GM19193 (cell line): Measurements from ENCODE around the gene SLC5A2.

Experiments
- POLR2A ChIP-seq: IDR thresholded peaks from 4 replicates; pipeline ENCODE4 v1.6.1; 2011; ENCODE audit not compliant: insufficient read depth, insufficient read length; ENCODE audit errors: extremely low read depth

SLC5A2 gene

DNA sequence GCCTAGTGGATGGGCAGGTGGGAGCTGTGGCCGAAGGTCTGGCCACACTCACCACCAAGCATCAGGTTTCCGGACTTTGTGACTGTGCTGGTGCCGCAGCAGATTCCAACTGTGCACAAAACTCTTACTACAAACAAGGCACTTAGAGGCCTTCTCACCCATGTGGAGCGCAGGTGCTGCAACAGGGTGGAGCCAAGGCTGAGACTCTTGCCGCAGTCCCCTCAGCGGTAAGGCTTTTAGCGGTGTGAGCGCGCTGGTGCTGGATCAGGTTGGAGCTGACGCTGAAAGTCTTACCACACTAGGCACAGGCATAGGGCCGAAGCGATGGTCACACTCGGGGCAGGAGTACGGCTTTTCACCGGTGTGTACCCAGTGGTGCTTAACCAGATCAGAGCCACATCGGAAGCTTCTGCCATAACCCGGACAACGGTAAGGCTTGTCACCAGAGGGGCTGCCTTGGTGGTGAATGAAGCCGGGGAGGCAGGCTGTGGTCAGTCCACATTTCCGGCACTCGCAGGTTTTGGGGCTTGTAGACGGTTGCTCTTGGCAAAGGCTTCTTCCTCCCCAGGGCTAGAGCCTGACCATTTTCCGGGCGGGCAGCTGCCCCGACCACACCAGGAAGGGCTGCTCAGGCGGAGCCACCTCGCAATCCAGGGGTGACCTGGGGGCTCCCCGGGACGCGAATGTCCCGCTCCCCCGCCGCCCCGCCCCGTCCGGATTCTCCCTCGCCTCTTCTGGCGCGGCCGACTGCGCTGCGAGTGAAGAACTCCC, 24.7 kb upstream of the SLC5A2 start:
- TF ChIP-seq POLR2A: no peak

- peak; percentile 92 for TF ChIP-seq POLR2A
Observed at GRCh38 chr16:31458844-31459686, 23.9 kb upstream of the SLC5A2 start, which contains the start of gene ARMC5. TSS of gene ARMC5 (plus strand) at chr16:31459501. CDS start at chr16:31459525, 24 bp downstream.

DNA sequence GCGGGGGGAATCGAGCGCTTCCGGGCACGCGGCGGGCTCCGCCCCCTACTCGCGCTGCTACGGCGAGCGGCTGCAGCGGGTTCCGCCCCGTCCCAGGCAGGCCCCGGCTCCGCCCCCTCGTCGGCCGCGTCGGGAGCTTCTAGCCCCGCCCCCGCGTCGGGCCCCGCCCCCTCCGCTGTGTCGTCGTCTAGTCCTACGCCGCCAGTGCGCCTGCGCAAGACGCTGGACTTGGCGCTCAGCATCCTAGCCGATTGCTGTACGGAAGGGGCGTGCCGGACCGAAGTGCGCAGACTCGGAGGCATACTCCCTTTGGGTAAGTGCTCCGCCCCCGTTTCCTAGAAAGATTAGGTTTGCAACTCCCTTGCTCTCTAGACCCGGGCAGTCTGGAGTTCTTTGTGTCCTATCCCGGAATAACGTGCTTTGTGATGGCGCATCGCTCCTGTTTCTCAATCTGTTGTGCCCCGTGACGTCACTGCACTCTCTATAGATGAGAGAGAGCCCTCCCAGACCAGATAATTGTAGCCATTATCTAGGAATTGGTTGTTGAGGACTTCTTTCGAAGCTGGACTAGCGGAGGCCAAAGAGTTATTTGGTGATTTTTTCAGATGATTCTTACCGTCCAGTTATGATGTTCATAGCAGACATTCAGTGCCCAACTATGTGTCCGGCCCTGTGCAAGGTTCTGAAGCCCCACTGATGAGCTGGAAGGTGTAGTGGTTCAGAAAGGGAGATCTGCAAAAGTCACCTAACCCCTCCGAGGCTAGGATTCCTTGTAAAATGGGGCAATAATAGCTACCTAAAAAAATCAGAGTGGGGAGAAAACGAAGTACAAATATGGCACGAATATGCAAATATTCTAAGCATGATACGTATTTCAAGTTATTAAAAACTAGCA, 23.0 kb upstream of the SLC5A2 start:
- no peak for TF ChIP-seq POLR2A

DNA sequence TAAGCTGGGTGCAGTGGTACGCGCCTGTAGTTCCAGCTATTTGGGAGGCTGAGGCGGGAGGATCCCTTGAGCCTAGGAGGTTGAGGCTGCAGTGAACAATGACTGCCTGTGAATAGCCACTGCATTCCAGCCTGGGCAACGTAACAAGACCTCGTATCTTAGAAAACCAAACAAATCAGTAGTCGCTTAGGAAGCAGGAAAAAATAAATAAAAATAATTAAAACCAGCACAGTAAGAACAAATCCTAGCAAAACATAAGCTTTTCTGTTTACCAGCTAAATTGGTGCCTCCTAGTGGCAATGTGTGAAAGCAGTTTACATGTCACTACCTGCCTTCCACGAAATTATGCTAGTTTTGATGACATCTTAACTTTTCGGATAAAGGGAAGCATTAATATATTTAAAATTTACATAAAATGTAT, 22.3 kb upstream of the SLC5A2 start:
- TF ChIP-seq POLR2A: no peak

- TF ChIP-seq POLR2A: no peak
Observed at GRCh38 chr16:31461201-31461920, 21.6 kb upstream of the SLC5A2 start.

GRCh38 chr16:31461921-31462804, 20.8 kb upstream of the SLC5A2 start:
- no peak for TF ChIP-seq POLR2A

GRCh38 chr16:31464348-31464769, 18.6 kb upstream of the SLC5A2 start:
- TF ChIP-seq POLR2A: no peak

- no peak for TF ChIP-seq POLR2A
Observed at GRCh38 chr16:31464781-31465260, 18.1 kb upstream of the SLC5A2 start.

GRCh38 chr16:31465788-31466370, 17.0 kb upstream of the SLC5A2 start:
- TF ChIP-seq POLR2A: no peak

DNA sequence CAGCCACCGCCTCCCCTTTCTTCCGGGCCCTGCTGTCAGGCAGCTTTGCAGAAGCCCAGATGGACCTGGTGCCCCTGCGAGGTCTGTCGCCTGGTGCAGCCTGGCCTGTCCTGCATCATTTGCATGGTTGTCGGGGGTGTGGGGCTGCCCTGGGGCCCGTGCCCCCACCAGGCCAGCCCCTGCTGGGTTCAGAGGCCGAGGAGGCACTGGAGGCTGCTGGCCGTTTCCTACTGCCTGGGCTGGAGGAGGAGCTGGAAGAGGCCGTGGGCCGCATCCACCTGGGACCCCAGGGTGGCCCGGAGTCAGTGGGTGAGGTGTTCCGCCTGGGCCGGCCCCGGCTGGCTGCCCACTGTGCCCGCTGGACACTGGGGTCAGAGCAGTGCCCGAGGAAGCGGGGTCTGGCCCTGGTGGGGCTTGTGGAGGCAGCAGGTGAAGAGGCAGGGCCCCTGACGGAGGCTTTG, 16.5 kb upstream of the SLC5A2 start:
- TF ChIP-seq POLR2A: no peak

DNA sequence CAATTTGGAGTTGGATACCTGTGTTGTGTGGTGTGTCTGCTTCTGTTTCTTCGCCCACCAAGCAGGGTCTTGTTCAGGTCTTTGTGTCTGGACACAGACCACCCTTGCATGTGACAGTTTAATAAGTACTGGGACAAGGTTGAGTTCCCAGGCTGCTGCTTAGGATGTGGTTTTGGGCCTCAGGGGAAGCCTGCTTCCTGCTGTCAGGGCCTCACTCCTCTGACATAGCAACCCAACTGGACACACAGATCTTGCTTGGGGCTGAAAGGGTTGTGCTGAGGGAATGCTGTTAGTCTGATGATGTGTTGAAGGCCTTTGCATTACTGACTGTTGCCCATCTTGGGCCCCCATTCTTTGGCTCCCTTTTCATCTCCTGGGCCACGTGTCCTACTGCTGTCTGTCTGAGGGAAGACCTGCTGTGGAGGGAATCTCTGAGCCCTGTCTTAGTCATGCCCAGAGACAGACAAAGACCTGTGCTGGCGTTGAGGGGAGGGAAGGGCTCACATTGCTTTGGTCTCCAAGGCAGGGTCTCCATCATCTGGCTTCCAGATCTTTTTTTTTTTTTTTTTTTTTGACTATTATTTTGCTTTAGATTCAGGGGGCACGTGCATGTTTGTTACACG, 15.7 kb upstream of the SLC5A2 start:
- TF ChIP-seq POLR2A: no peak

DNA sequence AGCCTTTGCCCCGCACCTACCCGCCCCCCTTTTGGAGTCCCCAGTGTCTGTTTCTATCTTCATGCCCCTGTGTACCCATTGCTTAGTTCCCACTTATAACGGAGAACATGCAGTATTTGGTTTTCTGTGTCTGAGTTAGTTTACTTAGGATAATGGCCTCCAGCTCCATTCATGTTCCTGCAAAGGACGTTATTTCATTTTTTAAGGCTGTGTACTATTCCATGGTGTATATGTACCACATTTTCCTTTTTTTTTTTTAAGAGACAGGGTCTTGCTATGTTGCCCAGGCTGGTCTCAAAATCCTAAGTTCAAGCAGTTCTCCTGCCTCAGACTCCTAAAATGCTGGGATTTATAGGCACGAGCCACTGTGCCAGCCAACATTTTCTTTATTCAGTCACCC, 15.1 kb upstream of the SLC5A2 start:
- no peak for TF ChIP-seq POLR2A
